ENCODE measurements around the gene ATP6V1F.

Gene ATP6V1F

DNA sequence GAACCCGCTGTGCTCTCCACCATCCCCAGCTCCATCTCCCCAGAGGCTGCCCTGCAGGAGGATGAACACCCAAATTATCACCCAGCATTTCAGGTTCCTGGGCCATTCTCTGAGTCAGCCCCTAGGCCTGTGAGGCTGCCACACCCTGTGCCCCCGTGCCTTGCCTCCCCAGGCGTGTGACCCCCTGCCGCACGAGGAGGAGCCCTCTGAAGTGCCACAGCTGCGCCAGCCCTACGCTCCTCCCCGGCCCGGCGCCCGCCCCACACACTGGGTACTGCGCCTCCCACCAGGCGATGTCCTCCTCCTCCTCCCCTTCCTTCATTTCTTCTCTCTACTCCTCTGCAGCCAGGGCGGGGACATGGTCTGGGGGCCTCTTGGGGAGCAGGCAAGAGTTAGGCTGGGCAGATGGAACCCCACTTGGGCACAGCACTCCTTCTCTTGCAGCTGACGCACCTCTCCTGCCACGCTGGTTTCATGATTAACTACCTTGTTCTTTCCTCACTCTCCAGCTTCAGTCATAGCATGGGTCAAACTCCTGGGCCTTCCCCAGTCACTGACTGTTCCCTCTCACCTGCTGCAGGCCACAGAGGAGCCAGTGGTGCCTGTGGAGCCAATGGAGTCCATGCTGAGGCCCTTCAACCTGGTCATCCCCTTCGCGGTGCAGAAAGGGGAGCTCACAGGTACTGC, 12.7 kb upstream of the ATP6V1F start:
- DNase-seq: no peak

DNA sequence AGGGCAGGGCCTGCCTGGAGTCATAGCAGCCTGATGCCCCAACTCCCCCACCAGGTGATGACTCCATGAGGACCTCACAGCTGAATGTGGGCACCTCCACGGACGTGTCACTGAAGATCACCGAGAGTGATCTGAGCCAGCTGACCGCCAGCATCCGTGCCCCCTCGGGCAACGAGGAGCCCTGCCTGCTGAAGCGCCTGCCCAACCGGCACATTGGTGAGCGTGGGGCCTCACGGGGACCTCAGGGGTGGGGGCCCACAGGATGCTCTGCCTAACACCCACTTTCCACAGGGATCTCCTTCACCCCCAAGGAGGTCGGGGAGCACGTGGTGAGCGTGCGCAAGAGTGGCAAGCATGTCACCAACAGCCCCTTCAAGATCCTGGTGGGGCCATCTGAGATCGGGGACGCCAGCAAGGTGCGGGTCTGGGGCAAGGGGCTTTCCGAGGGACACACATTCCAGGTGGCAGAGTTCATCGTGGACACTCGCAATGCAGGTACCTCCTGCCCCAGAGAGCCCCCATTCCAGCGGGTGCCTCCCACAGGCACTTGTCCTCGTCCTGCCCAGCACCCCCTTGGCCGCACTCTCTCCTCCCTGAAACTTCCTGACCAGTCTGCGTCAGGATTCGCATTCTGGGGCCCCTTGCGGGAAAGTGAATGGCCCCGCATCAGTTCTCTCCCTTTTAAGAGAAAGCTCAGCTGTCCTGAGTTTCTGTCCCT, 10.0 kb upstream of the ATP6V1F start:
- DNase-seq: no peak

DNA sequence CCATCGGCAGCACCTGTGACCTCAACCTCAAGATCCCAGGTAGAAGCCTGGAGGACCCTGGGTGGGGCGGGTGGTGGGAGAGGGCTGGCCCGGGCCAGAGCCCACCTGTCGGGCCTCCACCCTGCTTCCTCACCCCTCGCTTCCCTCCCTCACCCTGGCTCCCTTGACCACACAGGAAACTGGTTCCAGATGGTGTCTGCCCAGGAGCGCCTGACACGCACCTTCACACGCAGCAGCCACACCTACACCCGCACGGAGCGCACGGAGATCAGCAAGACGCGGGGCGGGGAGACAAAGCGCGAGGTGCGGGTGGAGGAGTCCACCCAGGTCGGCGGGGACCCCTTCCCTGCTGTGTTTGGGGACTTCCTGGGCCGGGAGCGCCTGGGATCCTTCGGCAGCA, 8.9 kb upstream of the ATP6V1F start:
- no peak for DNase-seq

DNA sequence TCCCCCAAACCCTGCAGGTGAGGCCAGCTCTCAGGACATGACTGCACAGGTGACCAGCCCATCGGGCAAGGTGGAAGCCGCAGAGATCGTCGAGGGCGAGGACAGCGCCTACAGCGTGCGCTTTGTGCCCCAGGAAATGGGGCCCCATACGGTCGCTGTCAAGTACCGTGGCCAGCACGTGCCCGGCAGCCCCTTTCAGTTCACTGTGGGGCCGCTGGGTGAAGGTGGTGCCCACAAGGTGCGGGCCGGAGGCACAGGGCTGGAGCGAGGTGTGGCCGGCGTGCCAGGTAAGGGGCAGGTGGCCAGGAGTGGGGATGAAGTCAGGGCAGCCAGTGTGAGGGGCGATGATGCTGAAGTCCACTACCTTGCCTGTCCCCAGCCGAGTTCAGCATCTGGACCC, 8.3 kb upstream of the ATP6V1F start:
- DNase-seq: no peak

DNA sequence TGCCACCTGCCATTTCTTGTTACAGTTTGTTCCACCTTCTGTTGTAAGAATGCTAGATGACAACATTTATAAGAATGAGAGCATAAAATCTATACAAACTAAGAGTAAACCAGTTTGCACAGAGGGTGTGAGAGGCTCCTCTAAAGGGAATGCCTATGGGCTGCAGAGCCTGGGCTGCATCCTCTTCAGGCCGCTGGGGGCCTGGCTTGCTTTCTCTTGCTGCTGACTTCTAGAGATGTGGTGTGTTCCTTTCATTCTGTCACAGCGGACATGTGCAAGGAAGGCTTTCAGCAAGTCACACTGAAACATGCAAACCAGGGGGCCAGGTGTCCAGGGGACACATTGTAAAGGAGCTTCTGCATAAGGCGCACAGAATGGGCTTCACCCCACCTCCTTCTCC, 7.1 kb upstream of the ATP6V1F start:
- DNase-seq: no peak

DNA sequence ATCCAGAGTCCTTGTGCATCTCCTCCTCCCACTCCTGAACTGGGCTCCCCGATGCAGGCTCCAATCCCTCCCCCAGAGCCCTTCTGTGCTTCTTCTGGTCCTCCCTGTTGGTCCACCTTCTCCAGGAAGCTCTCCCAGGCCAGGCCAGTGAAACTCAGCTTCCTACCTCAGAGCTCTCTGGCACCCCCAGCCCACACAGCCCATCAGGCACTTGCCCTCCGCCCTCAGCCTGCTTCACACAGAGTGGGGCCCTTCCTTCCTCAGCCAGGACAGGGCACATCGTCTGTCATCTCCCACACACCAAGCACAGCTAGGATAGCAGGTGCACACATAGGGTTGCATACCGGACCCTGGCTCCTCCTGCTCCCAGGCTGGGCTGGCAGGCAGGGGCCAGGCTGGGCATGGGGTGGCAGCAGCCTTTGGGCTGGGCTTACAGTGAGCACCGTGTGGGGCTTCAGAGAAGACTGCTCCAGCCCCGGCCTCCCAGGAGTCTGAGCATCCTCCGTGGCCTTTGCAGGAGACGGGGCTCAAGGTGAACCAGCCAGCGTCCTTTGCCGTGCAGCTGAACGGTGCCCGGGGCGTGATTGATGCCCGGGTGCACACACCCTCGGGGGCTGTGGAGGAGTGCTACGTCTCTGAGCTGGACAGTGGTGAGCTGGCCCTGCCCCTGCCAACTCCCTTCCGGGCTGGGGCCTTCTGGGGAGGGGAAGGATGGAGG, 6.5 kb upstream of the ATP6V1F start:
- DNase-seq: no peak

DNA sequence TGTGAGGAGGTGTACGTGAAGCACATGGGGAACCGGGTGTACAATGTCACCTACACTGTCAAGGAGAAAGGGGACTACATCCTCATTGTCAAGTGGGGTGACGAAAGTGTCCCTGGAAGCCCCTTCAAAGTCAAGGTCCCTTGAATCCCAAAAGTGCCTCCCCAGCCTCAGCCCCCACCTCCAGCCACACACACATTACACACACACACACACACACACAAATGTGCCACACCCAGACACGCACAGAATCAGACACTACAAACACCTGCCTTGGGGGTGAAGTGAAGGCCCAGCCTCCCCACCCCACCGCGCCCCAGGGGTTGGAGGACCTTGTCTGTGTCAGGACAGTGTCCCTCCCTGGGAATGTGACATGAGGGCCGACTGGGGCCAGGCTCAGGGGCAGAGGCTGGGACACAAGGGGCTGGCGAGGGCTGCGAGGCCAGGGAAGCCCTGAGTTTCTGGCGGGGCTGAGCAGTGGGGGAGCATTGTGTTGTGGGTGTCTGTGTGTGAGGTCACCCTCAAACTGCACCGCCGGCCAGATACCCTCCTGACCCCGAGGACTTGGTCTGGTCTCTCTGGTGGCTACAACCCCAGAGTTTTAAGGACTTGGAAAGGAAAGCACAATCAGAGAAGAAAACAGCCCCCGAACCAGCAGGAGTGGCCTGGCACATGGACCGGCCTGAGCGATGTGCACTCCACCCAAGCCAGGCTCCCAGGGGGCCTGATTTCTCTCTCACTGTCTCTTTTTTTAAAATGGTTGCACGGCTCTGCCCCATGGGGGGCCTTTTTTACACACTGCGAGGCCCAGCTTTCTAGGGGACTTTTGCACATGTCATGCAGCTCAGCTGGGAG, 4.0 kb upstream of the ATP6V1F start:
- no peak for DNase-seq

DNA sequence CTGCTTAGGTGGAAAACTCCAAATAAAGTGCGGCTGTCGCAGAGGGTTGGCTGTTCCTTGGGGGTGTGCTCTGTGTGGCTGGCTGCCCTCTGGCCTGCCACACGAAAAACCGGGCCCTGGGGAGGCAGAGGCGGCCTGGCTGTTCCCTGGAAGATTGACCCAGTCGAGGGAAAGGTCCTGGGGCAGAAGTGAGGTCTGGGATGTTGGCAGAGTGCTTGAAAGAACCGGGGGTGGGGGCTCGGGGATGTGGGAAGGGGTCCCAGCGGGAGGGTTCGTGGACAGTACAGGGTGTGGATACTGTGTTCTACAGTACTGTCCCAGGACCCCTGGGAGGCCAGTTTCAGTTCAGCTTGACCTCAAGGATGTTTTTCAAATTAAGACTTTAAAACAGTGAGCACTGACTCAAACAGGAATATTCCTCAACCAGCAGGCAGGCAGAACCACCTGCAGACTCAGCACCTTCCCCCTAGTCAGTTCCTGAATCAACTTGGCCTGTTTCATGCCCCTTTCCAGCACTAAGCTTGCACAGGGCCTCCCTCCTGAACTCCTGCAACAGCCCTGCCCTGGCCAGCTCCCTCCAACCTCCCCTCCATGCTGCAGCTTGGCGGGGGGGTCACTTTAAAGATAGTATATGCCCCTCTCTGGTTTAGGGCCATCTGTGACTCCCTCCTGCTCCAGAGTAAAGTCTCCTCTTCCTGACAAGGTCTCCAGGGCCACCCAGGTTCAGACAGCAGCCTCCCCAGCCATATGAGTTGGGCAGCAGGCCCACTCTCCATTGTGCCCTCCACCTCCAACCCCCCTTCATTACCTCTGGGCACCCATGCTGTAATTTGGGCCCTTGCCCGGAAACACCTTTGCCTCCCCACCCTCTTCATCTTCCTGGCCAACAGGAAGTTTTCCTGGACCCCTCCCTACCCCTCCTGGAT, 3.2 kb upstream of the ATP6V1F start:
- DNase-seq: peak in 1 of 2 experiments; percentile 30

DNA sequence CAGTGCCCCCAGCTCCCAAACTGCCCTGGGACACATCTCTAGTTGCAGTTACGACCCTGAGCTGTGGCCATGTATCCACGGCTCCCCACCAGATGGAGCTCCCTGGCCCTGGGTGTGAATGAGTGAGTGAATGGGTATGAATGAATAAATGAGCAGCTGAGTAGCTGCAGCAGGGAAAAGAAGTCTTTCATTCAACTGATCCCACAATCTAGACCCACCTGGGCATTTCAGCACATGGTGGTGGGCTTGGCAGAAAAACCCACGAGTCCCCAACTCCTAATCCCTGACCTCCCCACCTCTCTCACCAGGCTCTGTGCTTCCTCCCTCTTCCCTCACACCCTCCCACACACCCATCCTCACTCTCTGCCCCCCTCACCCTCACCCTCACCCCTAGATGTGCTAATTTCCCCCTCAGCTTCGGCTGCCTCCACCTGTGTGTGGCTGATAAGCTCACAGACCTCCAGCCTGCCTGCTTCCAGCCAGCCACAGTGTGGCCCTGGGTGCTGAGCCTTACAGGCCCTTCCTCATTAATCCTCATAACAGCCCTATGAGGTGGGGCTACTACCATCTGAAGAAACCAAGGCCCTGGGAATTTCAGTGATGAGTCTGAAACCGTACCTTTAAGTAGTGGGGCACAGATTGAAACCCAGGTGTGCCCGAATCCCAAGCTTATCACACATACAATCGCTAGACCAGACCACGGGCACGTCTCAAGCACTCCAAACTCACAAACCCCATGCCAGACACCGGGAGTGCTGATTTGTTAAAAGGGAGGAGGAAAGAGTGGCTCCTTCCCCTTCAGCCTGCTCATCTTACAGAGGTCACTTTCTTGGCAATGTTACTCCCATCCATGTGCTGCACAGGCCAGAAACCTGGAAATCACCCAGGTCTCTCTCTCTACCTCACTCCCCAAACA, 2.2 kb upstream of the ATP6V1F start:
- no peak for DNase-seq

DNA sequence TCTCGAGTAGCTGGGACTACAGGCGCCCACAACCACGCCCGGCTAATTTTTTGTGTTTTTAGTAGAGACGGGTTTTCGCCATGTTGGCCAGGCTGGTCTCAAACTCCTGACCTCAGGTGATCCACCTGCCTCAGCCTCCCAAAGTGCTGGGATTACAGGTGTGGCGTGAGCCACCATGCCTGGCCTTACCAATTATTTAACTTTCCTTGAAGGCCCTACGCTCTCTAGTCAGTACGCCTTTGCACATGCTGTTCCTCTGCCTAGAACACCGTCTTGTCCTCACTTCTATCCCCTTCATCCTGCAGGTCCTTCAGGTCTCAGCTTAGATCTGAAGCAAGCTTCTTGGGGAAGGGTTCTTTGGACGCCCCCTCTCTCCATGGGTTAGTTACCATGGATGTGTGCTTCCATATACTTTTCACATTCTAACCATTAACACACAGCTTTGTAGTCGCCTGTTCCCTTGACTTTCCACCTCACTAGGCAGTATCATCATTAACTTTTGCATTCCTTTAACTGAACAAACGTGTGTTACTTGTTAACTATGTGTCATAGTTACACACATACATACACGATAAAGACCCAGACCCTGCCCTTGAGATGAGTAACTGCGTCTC, 592 bp upstream of the ATP6V1F start:
- DNase-seq: no peak

DNA sequence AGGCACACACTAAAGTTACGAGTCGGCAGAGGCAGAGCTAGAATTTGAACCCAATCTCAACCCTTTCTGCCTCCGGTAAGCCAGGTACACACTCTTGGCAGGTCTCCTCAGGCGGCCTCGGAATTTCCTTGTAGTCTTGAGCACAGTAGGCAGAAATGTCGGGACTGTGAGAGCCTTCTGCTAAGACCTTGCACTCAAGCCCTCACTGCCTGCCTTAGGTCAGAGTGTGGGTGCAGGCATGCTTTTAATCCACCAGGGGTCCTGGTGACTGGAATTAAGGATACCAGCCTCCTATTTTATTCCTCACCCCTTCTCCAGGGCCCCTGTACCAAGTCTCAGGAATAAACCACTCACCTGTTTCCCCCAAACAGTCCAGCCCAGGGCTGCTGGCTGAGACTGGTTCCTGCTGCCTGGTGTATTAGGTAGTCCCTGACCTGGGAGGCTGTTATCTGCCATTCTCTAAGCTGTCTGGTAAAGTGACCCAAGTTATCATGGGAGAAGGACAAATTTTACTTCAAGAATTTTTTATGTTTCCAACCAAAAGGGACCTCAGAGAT, 855 bp downstream of the ATP6V1F start:
- DNase-seq: peak in 1 of 2 experiments; percentile 27

DNA sequence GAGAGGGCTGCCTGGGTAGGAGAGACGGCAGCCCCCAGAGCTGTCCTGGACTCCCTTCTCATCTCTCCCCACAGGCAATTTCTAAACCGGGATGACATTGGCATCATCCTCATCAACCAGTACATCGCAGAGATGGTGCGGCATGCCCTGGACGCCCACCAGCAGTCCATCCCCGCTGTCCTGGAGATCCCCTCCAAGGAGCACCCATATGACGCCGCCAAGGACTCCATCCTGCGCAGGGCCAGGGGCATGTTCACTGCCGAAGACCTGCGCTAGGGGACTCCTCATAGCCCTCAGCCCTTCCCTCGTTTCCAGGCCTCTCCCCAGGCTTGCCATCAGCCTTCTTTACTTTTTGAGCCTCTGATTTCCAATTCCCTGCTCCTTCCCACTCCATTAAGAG, 2.6 kb downstream of the ATP6V1F start:
- DNase-seq: no peak

DNA sequence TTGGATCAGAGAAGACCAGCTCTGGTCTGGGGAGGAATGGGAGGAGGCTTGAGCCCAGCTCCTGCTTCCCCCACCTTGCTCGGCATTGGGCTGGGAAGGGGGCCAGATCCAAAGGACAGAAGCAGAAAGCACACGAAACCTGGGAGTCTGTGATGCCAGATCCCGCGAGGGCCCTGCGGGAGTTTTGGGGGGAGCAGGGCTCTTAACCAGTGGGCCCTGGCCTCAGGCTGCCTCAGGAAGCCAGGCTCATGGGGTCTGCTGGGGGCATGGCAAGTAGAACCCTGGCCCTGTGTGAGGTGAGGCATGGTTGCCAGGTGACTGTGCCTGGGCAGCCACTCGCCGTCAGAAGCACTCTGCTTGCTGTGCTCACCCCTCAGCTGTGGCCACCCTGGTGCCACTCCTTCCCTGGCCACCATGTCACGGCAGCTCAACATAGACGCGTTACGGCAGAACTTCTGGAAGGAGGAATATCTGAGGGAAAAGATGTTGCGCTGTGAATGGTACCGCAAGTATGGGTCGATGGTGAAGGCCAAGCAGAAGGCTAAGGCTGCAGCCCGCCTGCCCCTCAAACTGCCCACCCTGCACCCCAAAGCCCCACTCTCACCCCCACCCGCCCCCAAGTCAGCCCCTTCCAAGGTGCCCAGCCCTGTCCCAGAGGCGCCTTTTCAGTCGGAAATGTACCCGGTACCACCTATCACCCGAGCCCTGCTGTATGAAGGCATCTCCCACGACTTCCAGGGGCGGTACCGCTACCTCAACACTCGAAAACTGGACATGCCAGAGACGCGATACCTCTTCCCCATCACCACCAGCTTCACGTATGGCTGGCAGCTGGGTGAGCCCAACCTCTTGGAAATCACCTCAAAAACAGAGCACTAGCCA, 3.6 kb downstream of the ATP6V1F start:
- no peak for DNase-seq

DNA sequence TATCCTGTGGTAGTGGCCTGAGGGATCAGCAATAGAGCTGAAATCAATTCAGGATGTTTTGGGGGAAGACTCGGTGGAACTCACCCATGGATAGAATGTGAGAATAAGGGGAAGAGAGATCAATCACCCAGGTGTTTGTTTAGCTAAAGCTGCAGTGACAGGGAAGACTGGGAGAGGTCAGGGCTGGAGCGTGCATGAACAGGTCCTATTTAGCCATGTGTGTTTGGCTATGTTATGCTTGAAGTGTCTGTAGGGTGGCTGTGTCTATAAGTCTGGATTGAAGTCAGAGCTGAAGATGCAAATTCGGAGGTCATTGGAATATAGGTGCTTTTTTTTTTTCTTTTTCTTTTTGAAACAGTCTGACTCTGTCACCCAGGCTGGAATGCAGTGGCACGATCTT, 4.6 kb downstream of the ATP6V1F start:
- no peak for DNase-seq

DNA sequence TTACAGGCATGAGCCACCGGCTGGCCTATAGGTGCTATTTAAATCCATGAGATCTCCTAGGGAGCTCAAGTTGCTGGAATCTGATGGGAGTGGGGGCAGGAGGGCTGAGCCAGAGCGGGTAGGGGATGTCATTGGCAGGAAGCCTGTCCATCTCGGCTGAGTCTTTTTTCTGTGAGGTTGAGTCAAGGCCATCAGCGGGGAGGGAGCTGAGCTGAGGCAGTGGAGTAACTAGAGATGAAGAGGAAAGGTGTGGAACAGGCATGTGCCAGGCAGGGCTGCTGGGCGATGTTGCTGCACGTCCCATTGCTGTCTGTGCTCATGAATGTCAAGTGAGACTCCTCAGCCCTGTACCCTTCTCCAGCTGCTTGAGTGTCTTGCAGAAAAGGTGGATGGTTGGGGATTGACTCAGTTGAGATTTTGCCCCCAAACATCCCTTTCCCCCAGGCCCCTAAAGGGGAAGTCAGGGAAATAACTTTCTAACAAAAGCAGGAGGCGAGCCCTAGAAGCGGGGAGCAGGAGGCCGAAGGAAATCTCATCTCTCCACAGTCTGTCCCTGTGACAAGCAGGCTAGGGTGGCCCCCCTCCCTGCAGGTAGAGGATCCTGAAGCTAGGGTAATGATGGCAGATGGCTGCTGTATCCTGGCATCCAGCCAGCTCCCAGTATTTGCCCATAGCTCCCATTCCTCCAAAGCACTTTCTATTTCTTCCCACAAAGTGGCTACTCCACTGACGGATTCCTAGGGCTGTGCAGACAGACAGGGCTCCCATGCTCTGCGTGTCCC, 5.4 kb downstream of the ATP6V1F start:
- DNase-seq: peak in 1 of 2 experiments; percentile 38

DNA sequence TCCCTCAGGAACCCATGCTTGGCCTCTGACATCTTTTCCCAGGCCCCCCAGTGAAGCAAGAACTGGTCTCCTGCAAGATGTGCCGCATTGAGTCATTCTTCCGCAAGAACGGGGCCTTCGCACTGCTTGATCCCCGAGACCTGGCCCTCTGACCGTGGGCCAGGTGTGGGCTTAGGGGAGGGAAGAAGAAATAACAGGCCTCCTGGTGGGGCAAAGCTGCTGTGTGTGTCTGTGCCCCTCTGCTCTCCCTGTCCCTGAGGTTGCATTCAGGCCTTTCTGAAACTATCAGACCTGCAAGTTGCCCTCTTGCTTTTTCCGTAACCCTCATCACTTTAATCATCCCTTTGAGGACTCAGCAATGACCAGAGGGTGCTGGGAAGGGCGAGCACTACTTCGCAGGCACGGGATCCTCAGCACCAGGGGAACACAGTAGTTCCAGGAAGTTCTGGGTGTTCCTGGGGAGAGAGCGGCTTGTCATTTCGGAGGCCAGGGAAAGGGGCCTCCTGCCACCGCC, 6.0 kb downstream of the ATP6V1F start:
- DNase-seq: no peak

DNA sequence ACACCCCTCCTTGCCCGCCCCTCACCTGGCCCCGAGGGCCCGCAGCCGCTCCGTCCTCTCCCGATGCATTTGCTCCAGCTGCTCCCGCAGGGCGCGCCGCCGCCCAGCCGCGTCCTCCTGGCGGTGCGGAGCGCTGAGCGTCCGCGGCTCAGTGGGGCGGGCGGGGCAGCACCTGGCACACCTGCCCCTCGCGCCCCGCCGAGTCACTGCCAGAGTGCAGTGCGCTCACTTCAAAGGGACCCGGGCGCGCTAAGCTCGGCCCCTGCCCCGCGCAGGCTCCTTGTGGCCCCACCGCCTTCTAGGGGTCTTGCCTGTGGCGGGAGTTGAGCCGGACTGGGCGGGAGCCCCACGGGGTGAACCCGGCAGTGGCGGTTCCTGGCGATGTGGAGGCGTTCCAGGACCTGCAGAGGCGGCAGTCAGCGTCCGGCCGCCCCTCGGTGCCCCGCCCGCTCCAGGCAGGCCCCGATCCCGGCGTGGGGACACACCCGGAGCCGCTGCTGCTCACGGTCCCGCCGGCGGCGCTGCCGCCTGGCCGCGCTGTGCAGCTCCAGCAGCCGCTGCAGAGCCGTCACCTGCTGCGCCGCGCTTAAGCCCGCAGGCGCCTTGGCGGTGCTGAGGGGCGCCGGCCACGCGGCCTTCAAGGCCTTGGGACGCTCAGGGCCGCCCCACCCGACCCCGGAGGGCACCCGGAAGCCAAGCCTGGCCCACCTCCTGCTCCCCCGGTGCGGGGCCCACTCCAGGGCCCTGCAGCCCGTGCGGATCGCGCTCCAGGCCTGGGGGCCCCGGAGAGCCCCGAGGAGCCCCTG, 6.7 kb downstream of the ATP6V1F start:
- DNase-seq: no peak

Data from NCI-H446 (cell line).